Measurements from ENCODE around the gene INTU.

DNA sequence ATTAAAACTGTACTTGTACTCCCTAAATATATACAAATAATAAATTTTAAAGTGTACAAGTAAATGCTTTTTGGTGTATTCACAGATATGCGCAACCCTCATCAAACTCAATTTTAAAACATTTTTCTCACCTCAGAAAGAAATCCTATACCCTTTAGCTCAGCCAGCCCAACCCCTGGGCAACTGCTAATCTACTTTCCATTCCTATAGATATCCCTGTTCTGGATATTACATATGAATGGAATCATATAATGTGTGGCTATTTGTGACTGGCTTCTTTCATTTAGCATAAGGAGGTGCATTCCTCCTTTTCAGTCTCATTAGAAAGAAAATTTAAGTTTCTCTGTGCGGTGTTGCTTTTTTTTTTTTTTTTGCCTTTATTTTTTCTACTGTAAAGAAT lies 39.4 kb downstream of the INTU start:
- TF ChIP-seq, protein P1, sequence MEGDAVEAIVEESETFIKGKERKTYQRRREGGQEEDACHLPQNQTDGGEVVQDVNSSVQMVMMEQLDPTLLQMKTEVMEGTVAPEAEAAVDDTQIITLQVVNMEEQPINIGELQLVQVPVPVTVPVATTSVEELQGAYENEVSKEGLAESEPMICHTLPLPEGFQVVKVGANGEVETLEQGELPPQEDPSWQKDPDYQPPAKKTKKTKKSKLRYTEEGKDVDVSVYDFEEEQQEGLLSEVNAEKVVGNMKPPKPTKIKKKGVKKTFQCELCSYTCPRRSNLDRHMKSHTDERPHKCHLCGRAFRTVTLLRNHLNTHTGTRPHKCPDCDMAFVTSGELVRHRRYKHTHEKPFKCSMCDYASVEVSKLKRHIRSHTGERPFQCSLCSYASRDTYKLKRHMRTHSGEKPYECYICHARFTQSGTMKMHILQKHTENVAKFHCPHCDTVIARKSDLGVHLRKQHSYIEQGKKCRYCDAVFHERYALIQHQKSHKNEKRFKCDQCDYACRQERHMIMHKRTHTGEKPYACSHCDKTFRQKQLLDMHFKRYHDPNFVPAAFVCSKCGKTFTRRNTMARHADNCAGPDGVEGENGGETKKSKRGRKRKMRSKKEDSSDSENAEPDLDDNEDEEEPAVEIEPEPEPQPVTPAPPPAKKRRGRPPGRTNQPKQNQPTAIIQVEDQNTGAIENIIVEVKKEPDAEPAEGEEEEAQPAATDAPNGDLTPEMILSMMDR (IDR thresholded peaks at IDR 0.05) = no peak
- no peak for TF ChIP-seq POLR2AphosphoS2 (conservative IDR thresholded peaks at IDR 0.05; ENCODE audit: low read length)
- TF ChIP-seq FOSB (CRISPR knock-in tag; IDR thresholded peaks at IDR 0.05) = no peak
- TF ChIP-seq REST (IDR thresholded peaks at IDR 0.05) = no peak
- no peak for TF ChIP-seq PHF8 (IDR thresholded peaks at IDR 0.05; ENCODE audit: borderline replicate concordance, low read depth)
- no peak for TF ChIP-seq JUNB (IDR thresholded peaks at IDR 0.05)
- no peak for TF ChIP-seq EP300 (IDR thresholded peaks at IDR 0.05)
- TF ChIP-seq NPAS2 (CRISPR knock-in tag; IDR thresholded peaks at IDR 0.05; ENCODE audit: borderline replicate concordance) = no peak
- no peak for TF ChIP-seq POLR2A (IDR thresholded peaks at IDR 0.05; ENCODE audit: low read length)
- no peak for TF ChIP-seq MYC (IDR thresholded peaks at IDR 0.05; ENCODE audit: borderline replicate concordance, low read length)
- no peak for TF ChIP-seq EHF (CRISPR knock-in tag; IDR thresholded peaks at IDR 0.05)
- TF ChIP-seq, protein P2, sequence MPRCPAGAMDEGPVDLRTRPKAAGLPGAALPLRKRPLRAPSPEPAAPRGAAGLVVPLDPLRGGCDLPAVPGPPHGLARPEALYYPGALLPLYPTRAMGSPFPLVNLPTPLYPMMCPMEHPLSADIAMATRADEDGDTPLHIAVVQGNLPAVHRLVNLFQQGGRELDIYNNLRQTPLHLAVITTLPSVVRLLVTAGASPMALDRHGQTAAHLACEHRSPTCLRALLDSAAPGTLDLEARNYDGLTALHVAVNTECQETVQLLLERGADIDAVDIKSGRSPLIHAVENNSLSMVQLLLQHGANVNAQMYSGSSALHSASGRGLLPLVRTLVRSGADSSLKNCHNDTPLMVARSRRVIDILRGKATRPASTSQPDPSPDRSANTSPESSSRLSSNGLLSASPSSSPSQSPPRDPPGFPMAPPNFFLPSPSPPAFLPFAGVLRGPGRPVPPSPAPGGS (IDR thresholded peaks at IDR 0.05) = no peak
